HepG2 (cell line): ENCODE measurements around the gene BCAS4. TPM values are rescaled to one million over a fixed set of nuclear protein-coding genes. Genes with fewer than 3 reads are reported as not detected.
A peak's percentile ranks its signal among the peaks of the same experiment; 100 is the strongest.

Experiments
- AHR ChIP-seq: IDR thresholded peaks from 2 replicates; pipeline ENCODE4 v1.6.1; 2018; ENCODE audit warnings: missing genetic modification reagents, missing compliant biosample characterization
- ATF7-NPFF ChIP-seq: sonication (generic); formaldehyde crosslinking; IDR thresholded peaks from 2 replicates; pipeline ENCODE4 v1.8.1; 2023; ENCODE audit warnings: mild to moderate bottlenecking, low read depth, missing genetic modification reagents, moderate library complexity
- CENPBD1 ChIP-seq: sonication (generic); formaldehyde crosslinking; IDR thresholded peaks from 2 replicates; pipeline ENCODE4 v1.8.0; 2022; ENCODE audit warnings: missing genetic modification reagents, low read depth, mild to moderate bottlenecking, borderline replicate concordance
- CENPX ChIP-seq: sonication (generic); formaldehyde crosslinking; IDR thresholded peaks from 2 replicates; pipeline ENCODE4 v1.9.0; 2021; ENCODE audit warnings: mild to moderate bottlenecking, missing genetic modification reagents, moderate library complexity
- HMGXB4 ChIP-seq, 2 experiments: sonication (generic) in 1 of 2; formaldehyde crosslinking in 1 of 2; IDR thresholded peaks; 2 replicates each; pipeline versions ENCODE4 v1.4.0 to v1.6.1; 2018 to 2020; ENCODE audit warnings: missing genetic modification reagents in 2 of 2, borderline replicate concordance in 1 of 2, low read depth in 1 of 2, mild to moderate bottlenecking in 1 of 2, missing biosample characterization in 1 of 2
- HOXA7 ChIP-seq: sonication (generic); formaldehyde crosslinking; IDR thresholded peaks from 2 replicates; pipeline ENCODE4 v1.8.1; 2022; ENCODE audit warnings: mild to moderate bottlenecking, missing genetic modification reagents, moderate library complexity
- MLLT10 ChIP-seq: sonication (generic); formaldehyde crosslinking; IDR thresholded peaks from 2 replicates; pipeline ENCODE4 v1.4.0; 2020; ENCODE audit warnings: missing genetic modification reagents
- NCOR1 ChIP-seq: fragments of 200-600 bp; sonication (generic); IDR thresholded peaks from 2 replicates; pipeline ENCODE4 v1.7.0; 2017; ENCODE audit warnings: antibody characterized with exemption, low read length, borderline replicate concordance
- POGZ ChIP-seq: sonication (generic); formaldehyde crosslinking; IDR thresholded peaks from 2 replicates; pipeline ENCODE4 v1.4.0; 2020; ENCODE audit warnings: mild to moderate bottlenecking, missing genetic modification reagents
- STAT6 ChIP-seq: sonication (generic); formaldehyde crosslinking; IDR thresholded peaks from 2 replicates; pipeline ENCODE4 v1.4.0; 2020; ENCODE audit warnings: missing genetic modification reagents, mild to moderate bottlenecking, borderline replicate concordance
- YEATS2 ChIP-seq: sonication (generic); formaldehyde crosslinking; IDR thresholded peaks from 2 replicates; pipeline ENCODE4 v1.4.0; 2020; ENCODE audit warnings: missing genetic modification reagents, borderline replicate concordance
- ZBTB49 ChIP-seq: sonication (generic); formaldehyde crosslinking; IDR thresholded peaks from 2 replicates; pipeline ENCODE4 v1.4.0; 2020; ENCODE audit warnings: missing genetic modification reagents, borderline replicate concordance
- ZFP91 ChIP-seq: sonication (generic); formaldehyde crosslinking; IDR thresholded peaks from 2 replicates; pipeline ENCODE4 v1.9.0; 2022; ENCODE audit warnings: missing genetic modification reagents, mild to moderate bottlenecking, borderline replicate concordance
- ZNF660 ChIP-seq: sonication (generic); formaldehyde crosslinking; IDR thresholded peaks from 2 replicates; pipeline ENCODE4 v1.5.1; 2020; ENCODE audit warnings: mild to moderate bottlenecking, low read depth, missing genetic modification reagents, borderline replicate concordance
- ZNF703 ChIP-seq: sonication (generic); formaldehyde crosslinking; IDR thresholded peaks from 2 replicates; pipeline ENCODE4 v1.5.1; 2020; ENCODE audit warnings: missing genetic modification reagents, mild to moderate bottlenecking, moderate library complexity, borderline replicate concordance
- ZNF761 ChIP-seq: sonication (generic); formaldehyde crosslinking; conservative IDR thresholded peaks from 2 replicates; pipeline ENCODE4 v1.4.0; 2020; ENCODE audit warnings: mild to moderate bottlenecking, missing genetic modification reagents
- polyA plus RNA-seq, 8 experiments: library from polyadenylated mRNA; depleted of rRNA in 3 of 8; stranded (reverse) in 7 of 8; unstranded in 1 of 8; fragments of >200 nt; fragmentation: Illumina TruSeq in 4 of 8; extraction: Trizol in 4 of 8; gene quantifications; 2 replicates each; pipeline versions ENCODE4 v1.2.1 to v1.2.3, GENCODE V29; 2011 to 2016; ENCODE audit warnings: low read depth in 4 of 8, missing spikeins in 1 of 8, mixed read lengths in 1 of 8; ENCODE audit not compliant: insufficient read depth in 1 of 8
- total RNA-seq, 5 experiments: library from RNA; depleted of rRNA; stranded (reverse); fragments of >200 nt; fragmentation: Illumina TruSeq; extraction: Trizol; gene quantifications; 2 replicates each; pipeline ENCODE4 v1.2.3, GENCODE V29; 2016; ENCODE audit warnings: low read depth in 1 of 5

The BCAS4 gene
- total and polyA plus RNA-seq, 2 of the 13 experiments (the other 11 are each of a cell fraction or from before 2014, with no cell fraction given) = 7.2 to 8.0 TPM

GRCh38 chr20:50848846-50849673 lies 54.2 kb downstream of the BCAS4 start (continued):
- no peak for TF ChIP-seq STAT6 (CRISPR knock-in tag)
- no peak for TF ChIP-seq ATF7-NPFF (CRISPR knock-in tag)
- no peak for TF ChIP-seq YEATS2 (CRISPR knock-in tag)
- 0 out of 2 replicates have a peak, but pooled peaks have one; percentile 24 for TF ChIP-seq ZFP91 (CRISPR knock-in tag)
- no peak for TF ChIP-seq CENPBD1 (CRISPR knock-in tag)
- TF ChIP-seq CENPX (CRISPR knock-in tag) = no peak
- TF ChIP-seq ZBTB49 (CRISPR knock-in tag) = no peak
- TF ChIP-seq HOXA7 (CRISPR knock-in tag) = no peak
- no peak for TF ChIP-seq ZNF761 (CRISPR knock-in tag)
- no peak for TF ChIP-seq AHR (CRISPR knock-in tag)
- no peak for TF ChIP-seq ZNF660
- TF ChIP-seq NCOR1 = no peak
- TF ChIP-seq HMGXB4 (CRISPR knock-in tag; IDR thresholded peaks at IDR 0.05; ENCODE audit: borderline replicate concordance in 1 of 2, low read depth in 1 of 2) = no peak
- TF ChIP-seq ZNF703 (CRISPR knock-in tag) = no peak
- TF ChIP-seq POGZ (CRISPR knock-in tag) = no peak
- TF ChIP-seq MLLT10 (CRISPR knock-in tag) = no peak
